H9 (cell line): ENCODE data around the gene NDUFC2. TPM values are rescaled to one million over a fixed set of nuclear protein-coding genes. Genes with fewer than 3 reads are reported as not detected.

ENCODE experiments used
- DNase-seq: peaks from one replicate; pipeline ENCODE4 v3.0.0-alpha.2; 2017
- H2AFZ ChIP-seq: one replicate; pipeline ENCODE4 v1.6.1; 2013; ENCODE audit warnings: mild to moderate bottlenecking, low read length, control low read depth, moderate library complexity
- H2AK5ac ChIP-seq: 2 replicates; pipeline ENCODE4 v1.6.1; 2013; ENCODE audit warnings: low read length, control low read depth, mixed read lengths; ENCODE audit not compliant: insufficient read length
- H2BK120ac ChIP-seq: one replicate; pipeline ENCODE4 v1.6.1; 2013; ENCODE audit warnings: low read depth, mild to moderate bottlenecking, low read length, control low read depth, inconsistent platforms; ENCODE audit not compliant: poor library complexity, severe bottlenecking
- H2BK12ac ChIP-seq: 2 replicates; pipeline ENCODE4 v1.6.1; 2013; ENCODE audit warnings: low read length, control low read depth, mixed read lengths, low read depth; ENCODE audit not compliant: insufficient read length
- H2BK15ac ChIP-seq: 2 replicates; pipeline ENCODE4 v1.6.1; 2013; ENCODE audit warnings: low read depth, low read length, control low read depth
- H2BK20ac ChIP-seq: one replicate; pipeline ENCODE4 v1.6.1; 2013; ENCODE audit warnings: low read depth, mild to moderate bottlenecking, low read length, control low read depth, inconsistent platforms; ENCODE audit not compliant: poor library complexity, severe bottlenecking
- H2BK5ac ChIP-seq: 2 replicates; pipeline ENCODE4 v1.6.1; 2013; ENCODE audit warnings: low read length, control low read depth, mixed read lengths; ENCODE audit not compliant: insufficient read length
- H3K14ac ChIP-seq: 2 replicates; pipeline ENCODE4 v1.6.1; 2013; ENCODE audit warnings: low read length, control low read depth; ENCODE audit not compliant: insufficient read depth
- H3K18ac ChIP-seq: 2 replicates; pipeline ENCODE4 v1.6.1; 2013; ENCODE audit warnings: low read depth, mild to moderate bottlenecking, mixed read lengths, low read length, control low read depth; ENCODE audit not compliant: insufficient read length
- H3K23ac ChIP-seq: 2 replicates; pipeline ENCODE4 v1.6.1; 2013; ENCODE audit warnings: low read length, control low read depth, mixed read lengths, low read depth; ENCODE audit not compliant: insufficient read length
- H3K23me2 ChIP-seq: 2 replicates; pipeline ENCODE4 v1.6.1; 2013; ENCODE audit warnings: low read depth, mild to moderate bottlenecking, mixed read lengths, low read length, control low read depth; ENCODE audit not compliant: insufficient read length, poor library complexity, severe bottlenecking
- H3K27ac ChIP-seq: 2 replicates; pipeline ENCODE4 v1.5.1; 2013; ENCODE audit warnings: low read length, control low read depth, mixed read lengths, low read depth; ENCODE audit not compliant: insufficient read length
- H3K27me3 ChIP-seq: 2 replicates; pipeline ENCODE4 v1.6.1; 2013; ENCODE audit warnings: low read length, control low read depth, inconsistent platforms; ENCODE audit not compliant: insufficient read depth
- H3K4ac ChIP-seq: 2 replicates; pipeline ENCODE4 v1.6.1; 2013; ENCODE audit warnings: low read depth, mild to moderate bottlenecking, control low read depth, inconsistent platforms, low read length, moderate library complexity
- H3K4me1 ChIP-seq: 2 replicates; pipeline ENCODE4 v1.6.1; 2013; ENCODE audit warnings: low read length, control low read depth, inconsistent platforms; ENCODE audit not compliant: insufficient read depth
- H3K4me2 ChIP-seq: 2 replicates; pipeline ENCODE4 v1.6.1; 2013; ENCODE audit warnings: low read length, control low read depth, mixed read lengths; ENCODE audit not compliant: insufficient read length, insufficient read depth
- H3K56ac ChIP-seq: 2 replicates; pipeline ENCODE4 v1.6.1; 2013; ENCODE audit warnings: low read depth, mild to moderate bottlenecking, mixed read lengths, low read length, control low read depth; ENCODE audit not compliant: insufficient read length
- H3K79me1 ChIP-seq: 2 replicates; pipeline ENCODE4 v1.6.1; 2013; ENCODE audit warnings: low read depth, mild to moderate bottlenecking, moderate library complexity, low read length, control low read depth, inconsistent platforms; ENCODE audit not compliant: insufficient read depth, poor library complexity, severe bottlenecking
- H3K79me2 ChIP-seq: 2 replicates; pipeline ENCODE4 v1.6.1; 2013; ENCODE audit warnings: low read length, control low read depth, inconsistent platforms; ENCODE audit not compliant: insufficient read depth
- H3K9ac ChIP-seq: 2 replicates; pipeline ENCODE4 v1.6.1; 2013; ENCODE audit warnings: low read length, control low read depth, mixed read lengths; ENCODE audit not compliant: insufficient read length; ENCODE audit errors: extremely low read depth
- H3K9me3 ChIP-seq: one replicate; pipeline ENCODE4 v1.6.1; 2013; ENCODE audit warnings: low read depth, low read length, inconsistent platforms; ENCODE audit not compliant: control insufficient read depth
- H3T11ph ChIP-seq: one replicate; pipeline ENCODE4 v1.6.1; 2013; ENCODE audit warnings: mild to moderate bottlenecking, low read length, control low read depth, inconsistent platforms
- H4K20me1 ChIP-seq: one replicate; pipeline ENCODE4 v1.6.1; 2013; ENCODE audit not compliant: control insufficient read depth, insufficient read length, insufficient read depth
- H4K5ac ChIP-seq: 2 replicates; pipeline ENCODE4 v1.6.1; 2013; ENCODE audit warnings: low read depth, mild to moderate bottlenecking, mixed read lengths, low read length, control low read depth; ENCODE audit not compliant: insufficient read length
- H4K8ac ChIP-seq: replicated peaks from 2 replicates; pipeline ENCODE4 v1.6.1; 2013; ENCODE audit warnings: low read length, control low read depth, mixed read lengths, low read depth; ENCODE audit not compliant: insufficient read length
- H4K91ac ChIP-seq: 2 replicates; pipeline ENCODE4 v1.6.1; 2013; ENCODE audit warnings: low read depth, mild to moderate bottlenecking, moderate library complexity, mixed read lengths, low read length, control low read depth; ENCODE audit not compliant: insufficient read length
- H3K27ac Mint-ChIP-seq, 3 experiments: 2 replicates in 2 of 3; 3 replicates in 1 of 3; pipeline ENCODE4 v1.8.0; 2020 to 2021; ENCODE audit warnings: mixed read lengths in 3 of 3, mild to moderate bottlenecking in 1 of 3, moderate library complexity in 1 of 3
- H3K27me3 Mint-ChIP-seq: 2 replicates; pipeline ENCODE4 v1.8.0; 2021; ENCODE audit warnings: low read depth, mild to moderate bottlenecking, moderate library complexity, mixed read lengths
- H3K36me3 Mint-ChIP-seq, 3 experiments: 2 replicates in 2 of 3; 3 replicates in 1 of 3; pipeline ENCODE4 v1.8.0; 2020 to 2021; ENCODE audit warnings: low read depth in 3 of 3, mixed read lengths in 3 of 3; ENCODE audit not compliant: insufficient read depth in 1 of 3
- H3K4me1 Mint-ChIP-seq, 2 experiments: 2 replicates each; pipeline ENCODE4 v1.8.0; 2020; ENCODE audit warnings: mixed read lengths in 2 of 2
- H3K4me3 Mint-ChIP-seq, 2 experiments: 2 replicates in 1 of 2; 3 replicates in 1 of 2; pipeline ENCODE4 v1.8.0; 2020 to 2021; ENCODE audit warnings: mild to moderate bottlenecking in 2 of 2, mixed read lengths in 2 of 2, moderate library complexity in 1 of 2
- H3K9me3 Mint-ChIP-seq, 2 experiments: 2 replicates in 1 of 2; 3 replicates in 1 of 2; pipeline ENCODE4 v1.8.0; 2020; ENCODE audit warnings: mild to moderate bottlenecking in 2 of 2, mixed read lengths in 2 of 2, moderate library complexity in 1 of 2
- WGBS: extraction: QIAGEN DNeasy Blood & Tissue Kit; methylation state at CpG from one replicate; pipeline ENCODE4 v1.1.7; 2013; ENCODE audit warnings: missing lambda C conversion rate, low lambda C conversion rate, mixed read lengths; ENCODE audit not compliant: insufficient read length; ENCODE audit errors: extremely low coverage; 5-methylcytosine and 5-hydroxymethylcytosine counted together
- total RNA-seq: library from RNA; stranded (reverse); gene quantifications from 2 replicates; pipeline ENCODE4 v1.2.1, GENCODE V29; 2021
- TF ChIP-seq, protein P1 (sequence below): fragments of 200-600 bp; sonication (generic); conservative IDR thresholded peaks from 3 replicates; pipeline ENCODE4 v1.8.0; 2021; ENCODE audit warnings: antibody characterized with exemption, mild to moderate bottlenecking

Gene NDUFC2
- total RNA-seq, 1 experiment from 2014 or later, result 247 TPM

DNA sequence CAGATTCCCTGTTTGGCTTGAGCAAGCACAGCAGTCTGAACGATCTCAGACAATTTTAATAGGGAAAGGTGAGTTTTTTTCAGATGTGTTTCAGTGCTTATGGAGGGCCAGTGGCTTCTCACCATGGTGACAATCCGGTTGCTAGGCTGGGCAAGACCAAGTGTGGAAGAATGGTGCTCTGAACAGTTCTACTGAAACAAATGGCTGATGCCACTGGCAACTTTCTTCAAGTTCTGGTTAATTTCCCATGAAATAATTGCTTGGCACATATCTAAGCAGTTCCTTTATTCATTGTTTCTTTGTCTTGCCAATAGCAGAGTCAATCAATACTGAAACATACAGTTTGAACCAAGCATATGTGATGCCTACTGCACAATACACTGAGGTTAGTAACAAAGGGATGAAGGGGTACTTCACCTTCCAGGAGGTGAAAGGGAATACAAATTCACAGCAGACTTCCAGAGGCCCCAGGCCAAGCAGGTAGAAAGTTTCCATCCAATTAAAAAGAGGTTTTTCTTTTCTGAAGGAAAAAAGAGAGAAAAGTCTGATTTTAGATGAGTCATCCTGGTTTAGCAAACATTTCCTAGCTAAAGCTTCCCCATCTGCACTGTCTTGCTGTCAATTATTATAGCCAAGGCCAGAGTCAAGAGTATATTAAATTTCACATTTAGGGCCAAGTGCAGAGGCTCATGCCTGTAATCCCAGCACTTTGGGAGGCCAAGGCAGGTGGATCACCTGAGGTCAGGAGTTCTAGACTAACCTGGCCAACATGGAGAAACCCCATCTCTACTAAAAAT is 21.2 kb upstream of the NDUFC2 start:
- H3K4me3 Mint-ChIP-seq, result no peak overlapping the region
- Histone ChIP-seq H3K27me3 (no peaks in the 10 kb centered on the region), H3K23me2 (no peaks in the 10 kb centered on the region), H3K27ac (no peak overlapping the region), H3K9ac (no peak overlapping the region), H3K4ac (no peak overlapping the region), H4K20me1 (no peaks in the 10 kb centered on the region), H4K91ac (no peak overlapping the region), H4K8ac (no peak overlapping the region), H2BK5ac (no peak overlapping the region), H3K23ac (no peak overlapping the region), H2BK20ac (no peak overlapping the region), H3K4me1 (no peaks in the 10 kb centered on the region), H3T11ph (no peak overlapping the region), H3K18ac (no peak overlapping the region), H3K9me3 (no peaks in the 10 kb centered on the region), H4K5ac (no peak overlapping the region), H3K79me1 (no peaks in the 10 kb centered on the region), H2BK120ac (no peak overlapping the region), H3K4me2 (no peak overlapping the region), H3K79me2 (no peaks in the 10 kb centered on the region), H2BK12ac (no peak overlapping the region), H2AFZ (no peak overlapping the region), H2BK15ac (no peak overlapping the region), H2AK5ac (no peak overlapping the region), H3K56ac (no peak overlapping the region), H3K14ac (no peak overlapping the region)
- no peaks in the 10 kb centered on the region for H3K4me1 Mint-ChIP-seq
- H3K27ac Mint-ChIP-seq, result no peak overlapping the region
- WGBS, result no CpG with 5 or more reads among the region's 2 CpGs
- no peak for DNase-seq
- TF ChIP-seq, protein P1, sequence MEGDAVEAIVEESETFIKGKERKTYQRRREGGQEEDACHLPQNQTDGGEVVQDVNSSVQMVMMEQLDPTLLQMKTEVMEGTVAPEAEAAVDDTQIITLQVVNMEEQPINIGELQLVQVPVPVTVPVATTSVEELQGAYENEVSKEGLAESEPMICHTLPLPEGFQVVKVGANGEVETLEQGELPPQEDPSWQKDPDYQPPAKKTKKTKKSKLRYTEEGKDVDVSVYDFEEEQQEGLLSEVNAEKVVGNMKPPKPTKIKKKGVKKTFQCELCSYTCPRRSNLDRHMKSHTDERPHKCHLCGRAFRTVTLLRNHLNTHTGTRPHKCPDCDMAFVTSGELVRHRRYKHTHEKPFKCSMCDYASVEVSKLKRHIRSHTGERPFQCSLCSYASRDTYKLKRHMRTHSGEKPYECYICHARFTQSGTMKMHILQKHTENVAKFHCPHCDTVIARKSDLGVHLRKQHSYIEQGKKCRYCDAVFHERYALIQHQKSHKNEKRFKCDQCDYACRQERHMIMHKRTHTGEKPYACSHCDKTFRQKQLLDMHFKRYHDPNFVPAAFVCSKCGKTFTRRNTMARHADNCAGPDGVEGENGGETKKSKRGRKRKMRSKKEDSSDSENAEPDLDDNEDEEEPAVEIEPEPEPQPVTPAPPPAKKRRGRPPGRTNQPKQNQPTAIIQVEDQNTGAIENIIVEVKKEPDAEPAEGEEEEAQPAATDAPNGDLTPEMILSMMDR, result no peak
- no peaks in the 10 kb centered on the region for H3K9me3 Mint-ChIP-seq
- H3K27me3 Mint-ChIP-seq, result no peaks in the 10 kb centered on the region
- peaks cover 9 to 62% (median 43%) of the 10 kb centered on the region in 3 experiments; a peak in 6 of 7 replicates for H3K36me3 Mint-ChIP-seq
